A549 (cell line): ENCODE results near the gene ZNF607. TPM values are rescaled to one million over a fixed set of nuclear protein-coding genes. Genes with fewer than 3 reads are reported as not detected.

ENCODE experiments used
- ATAC-seq, 2 experiments: fragments of 200-7000 bp in 1 of 2; fragments of >200 bp in 1 of 2; cut with Nextera tagmentation in 1 of 2; cut with Tn5 transposase in 1 of 2; 3 replicates each; pipeline versions ENCODE4 v1.8.0 to v1.9.1; 2018 to 2020; ENCODE audit warnings: mild to moderate bottlenecking in 1 of 2, moderate library complexity in 1 of 2
- CTCF ChIA-PET: fragments of 300-600 bp; sonication (Branson Sonifier 250); formaldehyde crosslinking; extraction: SDS; loops from one replicate; lab custom pipeline; 2021; ENCODE audit warnings: antibody characterized with exemption, inconsistent platforms; lab: Yijun Ruan, JAX
- POLR2A ChIA-PET: fragments of 350-600 bp; formaldehyde crosslinking; extraction: SDS; loops from one replicate; lab custom pipeline; 2021; ENCODE audit warnings: antibody characterized with exemption, inconsistent platforms; lab: Yijun Ruan, JAX
- DNase-seq, 2 experiments: peaks; one replicate each; pipeline versions ENCODE4 v3.0.0 to v3.0.0-alpha.2; 2011 to 2016; ENCODE audit warnings: low read depth in 1 of 2, low spot score in 1 of 2
- FAIRE-seq: peaks from 2 replicates; lab custom pipeline; 2011; peaks lifted over from hg19 to GRCh38; lab: Jason Lieb, UNC
- H3K27ac ChIP-seq, 2 experiments: fragments of >200 bp; sonication (Bioruptor Twin); formaldehyde crosslinking; 3 replicates each; pipeline ENCODE4 v1.5.1; 2016 to 2017
- H3K4me1 ChIP-seq: fragments of >200 bp; sonication (Bioruptor Twin); formaldehyde crosslinking; 3 replicates; pipeline ENCODE4 v1.6.1; 2016
- H3K4me2 ChIP-seq: fragments of >200 bp; sonication (Bioruptor Twin); formaldehyde crosslinking; 3 replicates; pipeline ENCODE4 v1.6.1; 2016
- H3K4me3 ChIP-seq: fragments of >200 bp; sonication (Bioruptor Twin); formaldehyde crosslinking; 3 replicates; pipeline ENCODE4 v1.5.1; 2016
- H3K9me3 ChIP-seq: fragments of >200 bp; sonication (Bioruptor Twin); formaldehyde crosslinking; 3 replicates; pipeline ENCODE4 v1.6.1; 2016
- BHLHE40 ChIP-seq: IDR thresholded peaks from 2 replicates; pipeline ENCODE4 v1.6.1; 2012; ENCODE audit warnings: low read depth, low read length, inconsistent platforms
- CEBPB ChIP-seq, 2 experiments: fragments of >200 bp in 1 of 2; sonication (Bioruptor Twin) in 1 of 2; formaldehyde crosslinking in 1 of 2; IDR thresholded peaks; 2 replicates each; pipeline ENCODE4 v1.6.1; 2012 to 2016
- CHD4 ChIP-seq: fragments of 200-600 bp; sonication (generic); IDR thresholded peaks from 2 replicates; pipeline ENCODE4 v1.6.1; 2016; ENCODE audit warnings: antibody characterized with exemption, mild to moderate bottlenecking, borderline replicate concordance
- ESRRA ChIP-seq: fragments of 150-350 bp; IDR thresholded peaks from 2 replicates; pipeline ENCODE4 v1.6.1; 2014; ENCODE audit warnings: mild to moderate bottlenecking, low read length, borderline replicate concordance
- FOSB ChIP-seq: fragments of 250-450 bp; sonication (Bioruptor Pico); IDR thresholded peaks from 2 replicates; pipeline ENCODE4 v1.5.0; 2020; ENCODE audit warnings: mild to moderate bottlenecking, moderate library complexity
- FOSL2 ChIP-seq, 2 experiments: fragments of 450-650 bp in 1 of 2; fragments of >200 bp in 1 of 2; sonication (Bioruptor Twin) in 1 of 2; formaldehyde crosslinking; IDR thresholded peaks; 2 replicates each; pipeline versions ENCODE4 v1.5.0 to v1.6.1; 2016 to 2020; ENCODE audit warnings: mild to moderate bottlenecking in 1 of 2, moderate library complexity in 1 of 2
- GATA3 ChIP-seq: IDR thresholded peaks from 2 replicates; pipeline ENCODE4 v1.6.1; 2012; ENCODE audit warnings: borderline replicate concordance
- HEYL ChIP-seq: fragments of 250-450 bp; sonication (Bioruptor Pico); IDR thresholded peaks from 2 replicates; pipeline ENCODE4 v1.8.0; 2021; ENCODE audit warnings: mild to moderate bottlenecking, moderate library complexity
- HOXB5 ChIP-seq: fragments of 250-450 bp; sonication (Bioruptor Pico); IDR thresholded peaks from 2 replicates; pipeline ENCODE4 v1.5.0; 2020; ENCODE audit warnings: mild to moderate bottlenecking, moderate library complexity
- JUNB ChIP-seq: fragments of >200 bp; sonication (Bioruptor Twin); formaldehyde crosslinking; IDR thresholded peaks from 2 replicates; pipeline ENCODE4 v1.6.1; 2016
- KDM5A ChIP-seq: fragments of 200-600 bp; sonication (generic); IDR thresholded peaks from 2 replicates; pipeline ENCODE4 v1.6.1; 2016; ENCODE audit warnings: antibody characterized with exemption, mild to moderate bottlenecking
- MYC ChIP-seq: IDR thresholded peaks from 2 replicates; pipeline ENCODE4 v1.6.1; 2012; ENCODE audit warnings: mild to moderate bottlenecking, inconsistent platforms, low read length, improper control_type of control experiment, borderline replicate concordance
- NFE2L2 ChIP-seq: fragments of 150-350 bp; conservative IDR thresholded peaks from 2 replicates; pipeline ENCODE4 v1.6.1; 2014; ENCODE audit warnings: low read length
- NPAS2 ChIP-seq: fragments of 250-450 bp; sonication (Bioruptor Pico); IDR thresholded peaks from 2 replicates; pipeline ENCODE4 v1.8.0; 2022; ENCODE audit warnings: mild to moderate bottlenecking, moderate library complexity, borderline replicate concordance
- NR3C1 ChIP-seq: fragments of >200 bp; sonication (Bioruptor Twin); formaldehyde crosslinking; IDR thresholded peaks from 3 replicates; pipeline ENCODE4 v1.6.1; 2017
- PHF8 ChIP-seq: fragments of 200-600 bp; sonication (generic); IDR thresholded peaks from 2 replicates; pipeline ENCODE4 v1.6.1; 2016; ENCODE audit warnings: low read depth, mild to moderate bottlenecking, antibody characterized with exemption, moderate library complexity, borderline replicate concordance
- POLR2AphosphoS2 ChIP-seq: conservative IDR thresholded peaks from 2 replicates; pipeline ENCODE4 v1.6.1; 2012; ENCODE audit warnings: low read length, improper control_type of control experiment, inconsistent platforms
- RAD21 ChIP-seq, 2 experiments: fragments of >200 bp in 1 of 2; sonication (Bioruptor Twin) in 1 of 2; formaldehyde crosslinking in 1 of 2; IDR thresholded peaks in 1 of 2; conservative IDR thresholded peaks in 1 of 2; 2 replicates in 1 of 2; 3 replicates in 1 of 2; pipeline ENCODE4 v1.6.1; 2012 to 2018; ENCODE audit warnings: inconsistent platforms in 1 of 2
- RCOR1 ChIP-seq: fragments of 150-350 bp; IDR thresholded peaks from 2 replicates; pipeline ENCODE4 v1.6.1; 2014; ENCODE audit warnings: antibody characterized with exemption, low read length, low read depth
- TP53 ChIP-seq: fragments of 250-450 bp; sonication (Bioruptor Pico); IDR thresholded peaks from 2 replicates; pipeline ENCODE4 v1.5.0; 2021; ENCODE audit warnings: mild to moderate bottlenecking, moderate library complexity
- ZC3H11A ChIP-seq: fragments of 450-650 bp; IDR thresholded peaks from 2 replicates; pipeline ENCODE4 v1.6.1; 2014; ENCODE audit warnings: antibody characterized with exemption, mild to moderate bottlenecking
- ZSCAN20 ChIP-seq: fragments of 250-450 bp; sonication (Bioruptor Pico); IDR thresholded peaks from 2 replicates; pipeline ENCODE4 v1.8.0; 2022; ENCODE audit warnings: mild to moderate bottlenecking, moderate library complexity
- WGBS: methylation state at CpG from one replicate; pipeline ENCODE4 v1.1.6; 2017; ENCODE audit errors: missing lambda C conversion rate; 5-methylcytosine and 5-hydroxymethylcytosine counted together
- polyA minus RNA-seq: library from RNA; depleted of rRNA, polyadenylated mRNA; stranded (reverse); fragments of >200 nt; gene quantifications from 2 replicates; pipeline ENCODE4 v1.2.3, GENCODE V29; 2011; rRNA and poly(A)+ RNA removed
- polyA plus RNA-seq, 4 experiments: library from polyadenylated mRNA; depleted of rRNA in 3 of 4; stranded (reverse); fragments of >200 nt; fragmentation: RNase III in 1 of 4; extraction: RNeasy Plus Mini Kit Qiagen cat#74134 plus additional on column Dnase treatment in 1 of 4; gene quantifications; 2 replicates in 3 of 4; 3 replicates in 1 of 4; pipeline ENCODE4 v1.2.3, GENCODE V29; 2011 to 2017
- TF ChIP-seq, protein P1 (sequence below): fragments of >200 bp; sonication (Bioruptor Twin); formaldehyde crosslinking; IDR thresholded peaks from 3 replicates; pipeline ENCODE4 v1.6.1; 2016
- TF ChIP-seq, protein P2 (sequence below): fragments of 250-450 bp; sonication (Bioruptor Pico); IDR thresholded peaks from 2 replicates; pipeline ENCODE4 v1.5.0; 2021; ENCODE audit warnings: mild to moderate bottlenecking, moderate library complexity, borderline replicate concordance
- TF ChIP-seq, protein P3 (sequence below): fragments of 250-450 bp; sonication (Bioruptor Pico); IDR thresholded peaks from 2 replicates; pipeline ENCODE4 v1.5.0; 2020; ENCODE audit warnings: low read depth, mild to moderate bottlenecking, moderate library complexity
- TF ChIP-seq, protein P4 (sequence below): fragments of 200-600 bp; sonication (generic); IDR thresholded peaks from 2 replicates; pipeline ENCODE4 v1.6.1; 2016; ENCODE audit warnings: antibody characterized with exemption, mild to moderate bottlenecking, moderate library complexity
- TF ChIP-seq, protein P5 (sequence below): IDR thresholded peaks from 2 replicates; pipeline ENCODE4 v1.6.1; 2012
- TF ChIP-seq, protein P6 (sequence below): IDR thresholded peaks from 2 replicates; pipeline ENCODE4 v1.6.1; 2012; ENCODE audit warnings: low read depth, borderline replicate concordance

Gene ZNF607
- polyA plus RNA-seq (2011; rRNA removed), result 5.9 and 6.4 TPM in 2 replicates
- polyA plus RNA-seq (2012; cell fraction: cytosol; rRNA removed), result 2.4 and 2.7 TPM in 2 replicates
- 5.0 and 6.2 TPM in 2 replicates for polyA plus RNA-seq (2012; cell fraction: nucleus; rRNA removed)
- 5.8 to 6.8 TPM (median 6.0 TPM) in 3 replicates for polyA plus RNA-seq (2017; fragmentation: RNase III; extraction: RNeasy Plus Mini Kit Qiagen cat#74134 plus additional on column Dnase treatment)
- polyA minus RNA-seq, result 6.1 and 6.5 TPM in 2 replicates

DNA sequence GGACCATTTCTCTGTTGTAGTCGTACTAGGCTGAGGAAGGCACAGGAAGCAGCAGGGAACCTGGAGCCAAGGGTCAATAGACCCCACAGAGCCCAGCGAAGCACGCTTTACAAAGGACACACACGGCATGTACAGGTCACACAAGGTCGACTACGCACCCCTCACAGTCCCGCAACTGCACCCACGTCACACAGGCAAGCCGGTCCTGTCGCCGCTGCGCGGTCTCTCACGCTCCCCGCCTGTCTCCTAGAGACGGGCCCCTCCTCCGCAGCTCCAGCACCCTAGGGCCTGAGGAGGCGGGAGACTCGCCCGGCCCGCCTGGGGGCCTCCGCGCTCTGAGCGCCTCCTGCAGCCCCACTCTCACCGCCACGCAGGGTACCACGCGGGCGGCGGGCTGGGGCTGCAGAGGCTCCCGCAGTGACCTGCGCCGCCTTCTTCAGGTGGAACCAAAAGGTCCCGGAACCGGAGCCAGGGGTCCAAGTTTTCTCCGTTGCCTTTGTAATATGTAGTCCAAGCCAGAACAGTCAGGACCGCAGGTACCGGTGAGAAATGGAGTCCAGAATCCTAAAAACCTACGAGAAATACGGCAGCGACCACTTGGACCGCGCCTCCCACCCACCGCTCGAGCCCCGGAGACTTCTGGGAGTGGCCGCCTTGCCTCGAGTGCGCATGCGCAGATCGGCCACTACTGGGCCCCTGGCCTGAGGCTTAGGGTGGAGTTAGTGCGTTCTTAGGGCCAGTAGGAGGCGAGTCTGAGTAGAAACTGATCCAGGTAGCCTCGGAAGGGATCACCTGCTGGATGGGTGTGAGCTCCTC lies at the start of gene ZNF607:
Gene ZNF607, minus strand, starts transcription at position 651 of the 816 bp plus-strand sequence. CDS start 8,143 bp downstream, outside the sequence.
- WGBS, result 5% methylated on average over 39 of the region's 54 CpGs
- peaks cover 4% of the 10 kb centered on the region; the same call in 1 of the 3 replicates for H3K4me1 ChIP-seq
- CTCF ChIA-PET, result interaction anchor here (0.5 to 1.2 kb wide), 6 partner anchors 10 to 1544 kb away, joined by 3 to 5 read pairs (median 4); no protein-coding TSS in a partner anchor
- POLR2A ChIA-PET, result interaction anchor here (1.6 kb wide), 1 partner anchor 60 kb away, joined by 8 read pairs; the partner anchor contains the start of gene ZNF573
- peak within 1 kb of the TSS; percentile 84 for H3K4me2 ChIP-seq
- ATAC-seq (peak; percentile 95 to 98), DNase-seq (peak; percentile 98 to 99), FAIRE-seq (peak; percentile 99)
- peak within 1 kb of the TSS; percentile 85 for H3K4me3 ChIP-seq
- H3K27ac ChIP-seq, result peak within 1 kb of the TSS; percentile 81 to 84
- H3K9me3 ChIP-seq, result peaks cover 78% of the 10 kb centered on the region
- TF ChIP-seq HEYL (CRISPR knock-in tag) (no peak), HOXB5 (CRISPR knock-in tag) (no peak), MYC (peak; percentile 56; the same call in 1 of the 2 replicates), RCOR1 (no peak), ESRRA (no peak), GATA3 (no peak), BHLHE40 (no peak), ZC3H11A (no peak), NFE2L2 (no peak), RAD21 (conservative IDR thresholded peaks at IDR 0.05 in 1 of 2, IDR thresholded peaks at IDR 0.05 in 1 of 2) (peak; percentile 29 to 51; a peak in 2 of 5 replicates), FOSL2 (IDR thresholded peaks at IDR 0.05) (no peak), FOSL2 (CRISPR knock-in tag; IDR thresholded peaks at IDR 0.05) (peak; percentile 15; the same call in 1 of the 2 replicates), NPAS2 (CRISPR knock-in tag) (no peak), PHF8 (peak; percentile 86), CHD4 (no peak), ZSCAN20 (no peak), CEBPB (IDR thresholded peaks at IDR 0.05) (no peak), TP53 (no peak), KDM5A (no peak), FOSB (CRISPR knock-in tag) (no peak), POLR2AphosphoS2 (no peak), NR3C1 (no peak), JUNB (no peak)
- TF ChIP-seq, protein P1, sequence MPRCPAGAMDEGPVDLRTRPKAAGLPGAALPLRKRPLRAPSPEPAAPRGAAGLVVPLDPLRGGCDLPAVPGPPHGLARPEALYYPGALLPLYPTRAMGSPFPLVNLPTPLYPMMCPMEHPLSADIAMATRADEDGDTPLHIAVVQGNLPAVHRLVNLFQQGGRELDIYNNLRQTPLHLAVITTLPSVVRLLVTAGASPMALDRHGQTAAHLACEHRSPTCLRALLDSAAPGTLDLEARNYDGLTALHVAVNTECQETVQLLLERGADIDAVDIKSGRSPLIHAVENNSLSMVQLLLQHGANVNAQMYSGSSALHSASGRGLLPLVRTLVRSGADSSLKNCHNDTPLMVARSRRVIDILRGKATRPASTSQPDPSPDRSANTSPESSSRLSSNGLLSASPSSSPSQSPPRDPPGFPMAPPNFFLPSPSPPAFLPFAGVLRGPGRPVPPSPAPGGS, result peak; percentile 56; the same call in 1 of the 3 replicates
- TF ChIP-seq, protein P2, sequence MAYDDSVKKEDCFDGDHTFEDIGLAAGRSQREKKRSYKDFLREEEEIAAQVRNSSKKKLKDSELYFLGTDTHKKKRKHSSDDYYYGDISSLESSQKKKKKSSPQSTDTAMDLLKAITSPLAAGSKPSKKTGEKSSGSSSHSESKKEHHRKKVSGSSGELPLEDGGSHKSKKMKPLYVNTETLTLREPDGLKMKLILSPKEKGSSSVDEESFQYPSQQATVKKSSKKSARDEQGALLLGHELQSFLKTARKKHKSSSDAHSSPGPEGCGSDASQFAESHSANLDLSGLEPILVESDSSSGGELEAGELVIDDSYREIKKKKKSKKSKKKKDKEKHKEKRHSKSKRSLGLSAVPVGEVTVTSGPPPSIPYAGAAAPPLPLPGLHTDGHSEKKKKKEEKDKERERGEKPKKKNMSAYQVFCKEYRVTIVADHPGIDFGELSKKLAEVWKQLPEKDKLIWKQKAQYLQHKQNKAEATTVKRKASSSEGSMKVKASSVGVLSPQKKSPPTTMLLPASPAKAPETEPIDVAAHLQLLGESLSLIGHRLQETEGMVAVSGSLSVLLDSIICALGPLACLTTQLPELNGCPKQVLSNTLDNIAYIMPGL (CRISPR knock-in tag), result peak; percentile 12; the same call in 1 of the 2 replicates
- TF ChIP-seq, protein P3, sequence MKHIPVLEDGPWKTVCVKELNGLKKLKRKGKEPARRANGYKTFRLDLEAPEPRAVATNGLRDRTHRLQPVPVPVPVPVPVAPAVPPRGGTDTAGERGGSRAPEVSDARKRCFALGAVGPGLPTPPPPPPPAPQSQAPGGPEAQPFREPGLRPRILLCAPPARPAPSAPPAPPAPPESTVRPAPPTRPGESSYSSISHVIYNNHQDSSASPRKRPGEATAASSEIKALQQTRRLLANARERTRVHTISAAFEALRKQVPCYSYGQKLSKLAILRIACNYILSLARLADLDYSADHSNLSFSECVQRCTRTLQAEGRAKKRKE (CRISPR knock-in tag), result no peak
- TF ChIP-seq, protein P4, sequence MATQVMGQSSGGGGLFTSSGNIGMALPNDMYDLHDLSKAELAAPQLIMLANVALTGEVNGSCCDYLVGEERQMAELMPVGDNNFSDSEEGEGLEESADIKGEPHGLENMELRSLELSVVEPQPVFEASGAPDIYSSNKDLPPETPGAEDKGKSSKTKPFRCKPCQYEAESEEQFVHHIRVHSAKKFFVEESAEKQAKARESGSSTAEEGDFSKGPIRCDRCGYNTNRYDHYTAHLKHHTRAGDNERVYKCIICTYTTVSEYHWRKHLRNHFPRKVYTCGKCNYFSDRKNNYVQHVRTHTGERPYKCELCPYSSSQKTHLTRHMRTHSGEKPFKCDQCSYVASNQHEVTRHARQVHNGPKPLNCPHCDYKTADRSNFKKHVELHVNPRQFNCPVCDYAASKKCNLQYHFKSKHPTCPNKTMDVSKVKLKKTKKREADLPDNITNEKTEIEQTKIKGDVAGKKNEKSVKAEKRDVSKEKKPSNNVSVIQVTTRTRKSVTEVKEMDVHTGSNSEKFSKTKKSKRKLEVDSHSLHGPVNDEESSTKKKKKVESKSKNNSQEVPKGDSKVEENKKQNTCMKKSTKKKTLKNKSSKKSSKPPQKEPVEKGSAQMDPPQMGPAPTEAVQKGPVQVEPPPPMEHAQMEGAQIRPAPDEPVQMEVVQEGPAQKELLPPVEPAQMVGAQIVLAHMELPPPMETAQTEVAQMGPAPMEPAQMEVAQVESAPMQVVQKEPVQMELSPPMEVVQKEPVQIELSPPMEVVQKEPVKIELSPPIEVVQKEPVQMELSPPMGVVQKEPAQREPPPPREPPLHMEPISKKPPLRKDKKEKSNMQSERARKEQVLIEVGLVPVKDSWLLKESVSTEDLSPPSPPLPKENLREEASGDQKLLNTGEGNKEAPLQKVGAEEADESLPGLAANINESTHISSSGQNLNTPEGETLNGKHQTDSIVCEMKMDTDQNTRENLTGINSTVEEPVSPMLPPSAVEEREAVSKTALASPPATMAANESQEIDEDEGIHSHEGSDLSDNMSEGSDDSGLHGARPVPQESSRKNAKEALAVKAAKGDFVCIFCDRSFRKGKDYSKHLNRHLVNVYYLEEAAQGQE, result no peak
- TF ChIP-seq, protein P5, sequence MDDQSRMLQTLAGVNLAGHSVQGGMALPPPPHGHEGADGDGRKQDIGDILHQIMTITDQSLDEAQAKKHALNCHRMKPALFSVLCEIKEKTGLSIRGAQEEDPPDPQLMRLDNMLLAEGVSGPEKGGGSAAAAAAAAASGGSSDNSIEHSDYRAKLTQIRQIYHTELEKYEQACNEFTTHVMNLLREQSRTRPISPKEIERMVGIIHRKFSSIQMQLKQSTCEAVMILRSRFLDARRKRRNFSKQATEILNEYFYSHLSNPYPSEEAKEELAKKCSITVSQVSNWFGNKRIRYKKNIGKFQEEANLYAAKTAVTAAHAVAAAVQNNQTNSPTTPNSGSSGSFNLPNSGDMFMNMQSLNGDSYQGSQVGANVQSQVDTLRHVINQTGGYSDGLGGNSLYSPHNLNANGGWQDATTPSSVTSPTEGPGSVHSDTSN, result 0 out of 2 replicates have a peak, but pooled peaks have one; percentile 33
- TF ChIP-seq, protein P6, sequence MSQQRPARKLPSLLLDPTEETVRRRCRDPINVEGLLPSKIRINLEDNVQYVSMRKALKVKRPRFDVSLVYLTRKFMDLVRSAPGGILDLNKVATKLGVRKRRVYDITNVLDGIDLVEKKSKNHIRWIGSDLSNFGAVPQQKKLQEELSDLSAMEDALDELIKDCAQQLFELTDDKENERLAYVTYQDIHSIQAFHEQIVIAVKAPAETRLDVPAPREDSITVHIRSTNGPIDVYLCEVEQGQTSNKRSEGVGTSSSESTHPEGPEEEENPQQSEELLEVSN, result peak; percentile 81
